Measurements from ENCODE around the gene FAIM2.

Gene FAIM2

GRCh38 chr12:49917166-49917787, 13.6 kb upstream of the FAIM2 start:
- DNase-seq: no peak

GRCh38 chr12:49916129-49916919, 12.6 kb upstream of the FAIM2 start:
- no peak for DNase-seq

- DNase-seq: no peak
Observed at GRCh38 chr12:49912345-49913255, 8.9 kb upstream of the FAIM2 start.

- no peak for DNase-seq
Observed at GRCh38 chr12:49911213-49911605, 7.5 kb upstream of the FAIM2 start.

GRCh38 chr12:49910331-49911212, 6.9 kb upstream of the FAIM2 start:
- DNase-seq: no peak

- no peak for DNase-seq
Observed at GRCh38 chr12:49909826-49910225, 6.1 kb upstream of the FAIM2 start.

- no peak for DNase-seq
Observed at GRCh38 chr12:49909356-49909755, 5.7 kb upstream of the FAIM2 start.

GRCh38 chr12:49907352-49907751, 3.7 kb upstream of the FAIM2 start:
- no peak for DNase-seq

- no peak for DNase-seq
Observed at GRCh38 chr12:49905718-49906314, 2.1 kb upstream of the FAIM2 start.

GRCh38 chr12:49904601-49905000, 901 bp upstream of the FAIM2 start:
- DNase-seq: no peak

- DNase-seq: no peak
Observed at GRCh38 chr12:49903351-49903699, 375 bp downstream of the FAIM2 start.

- DNase-seq: no peak
Observed at GRCh38 chr12:49902399-49903350, 1.0 kb downstream of the FAIM2 start.

GRCh38 chr12:49901986-49902385, 1.7 kb downstream of the FAIM2 start:
- DNase-seq: no peak

GRCh38 chr12:49901026-49901425, 2.7 kb downstream of the FAIM2 start:
- no peak for DNase-seq

- DNase-seq: no peak
Observed at GRCh38 chr12:49900371-49900770, 3.3 kb downstream of the FAIM2 start.

- no peak for DNase-seq
Observed at GRCh38 chr12:49899921-49900320, 3.8 kb downstream of the FAIM2 start.

GRCh38 chr12:49899286-49899843, 4.3 kb downstream of the FAIM2 start:
- DNase-seq: no peak

GRCh38 chr12:49897276-49897675, 6.4 kb downstream of the FAIM2 start:
- DNase-seq: no peak

GRCh38 chr12:49895773-49896172, 7.9 kb downstream of the FAIM2 start:
- no peak for DNase-seq

GRCh38 chr12:49894751-49895148, 8.9 kb downstream of the FAIM2 start:
- DNase-seq: no peak
